ENCODE results near the gene ADD1. TPM values are rescaled to one million over a fixed set of nuclear protein-coding genes. Genes with fewer than 3 reads are reported as not detected.

Gene ADD1
- total and polyA plus RNA-seq, 2 donors (not counting 1 experiment from before 2014, with no cell fraction given): 302 to 383 TPM

DNA sequence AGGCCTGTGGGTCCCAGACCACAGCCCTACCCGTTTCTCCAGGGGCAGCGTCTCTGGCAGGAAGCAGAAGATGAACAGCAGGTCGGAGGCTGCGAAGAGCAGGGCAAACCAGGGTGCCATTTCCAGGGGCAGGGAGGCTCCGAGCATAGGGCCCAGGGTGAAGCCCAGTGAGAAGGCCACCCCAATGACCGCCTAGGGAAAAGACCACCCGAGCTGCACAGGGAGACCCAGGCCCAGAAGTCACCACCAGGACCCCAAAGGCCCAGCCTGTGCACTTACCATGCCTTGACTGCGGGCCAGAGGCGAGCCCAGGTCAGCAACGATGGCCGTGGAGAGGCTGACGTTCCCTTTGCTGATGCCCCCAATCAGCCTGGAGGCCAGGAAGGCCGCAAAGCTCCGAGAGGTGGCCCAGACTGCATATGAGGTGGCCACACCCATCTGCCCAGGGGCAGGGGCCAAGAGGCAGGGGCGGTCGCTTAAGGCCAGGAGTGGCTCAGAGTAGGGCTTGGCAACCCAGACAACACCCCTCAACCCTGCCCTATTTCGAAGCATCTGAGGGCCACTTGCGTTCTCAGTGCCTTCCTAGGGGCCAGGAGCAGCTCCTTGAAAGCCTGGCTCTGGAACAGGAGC, 88.8 kb downstream of the ADD1 start:
- Mint-ChIP-seq H3K4me1 (peaks cover 49% of the 10 kb centered on the region), H3K9me3 (ENCODE audit: insufficient read depth) (no peaks in the 10 kb centered on the region), H3K4me3 (peak overlapping the region; percentile 93), H3K27me3 (no peaks in the 10 kb centered on the region), H3K27ac (peak overlapping the region; percentile 96)
- Histone ChIP-seq H3K36me3 (replicated peaks in 1 of 2; ENCODE audit: control extremely low read depth in 1 of 2, control insufficient read depth in 1 of 2, extremely low read depth in 1 of 2, insufficient read depth in 2 of 2, low read length in 1 of 2) (peaks cover 0 to 41% of the 10 kb centered on the region in 2 experiments), H3K4me2 (replicated peaks; ENCODE audit: low read depth, low read length, poor library complexity, severe bottlenecking) (peak overlapping the region; percentile 79), H3K9ac (ENCODE audit: low read length) (peak overlapping the region; percentile 35), H3K9me3 (ENCODE audit: control extremely low read depth in 1 of 3, control insufficient read depth in 2 of 3, insufficient read depth in 1 of 3, low read length in 2 of 3) (no peaks in the 10 kb centered on the region), H3K4me1 (ENCODE audit: control insufficient read depth in 2 of 2, insufficient read depth in 2 of 2, low read length in 2 of 2) (peaks cover 39 to 62% of the 10 kb centered on the region in 2 donors), H2AFZ (ENCODE audit: insufficient read depth, low read depth, low read length, poor library complexity, severe bottlenecking) (no peak overlapping the region), H3K79me2 (ENCODE audit: control insufficient read depth, insufficient read depth, low read length) (peaks cover 21% of the 10 kb centered on the region), H3K4me3 (ENCODE audit: control extremely low read depth in 1 of 5, extremely low read depth in 1 of 5, insufficient read depth in 1 of 5, low read depth in 2 of 5, low read length in 4 of 5) (peak overlapping the region in 3 of 5 experiments; percentile 11 to 29 (median 15)), H3K27me3 (replicated peaks in 1 of 4; ENCODE audit: control extremely low read depth in 1 of 4, control insufficient read depth in 3 of 4, insufficient read depth in 4 of 4, low read length in 3 of 4) (no peaks in the 10 kb centered on the region), H3K27ac (ENCODE audit: low read length in 2 of 2) (peak overlapping the region; percentile 86 to 92), H4K20me1 (ENCODE audit: control insufficient read depth, insufficient read depth, low read length, poor library complexity, severe bottlenecking) (peaks cover 61% of the 10 kb centered on the region)
- ChIA-PET CTCF (interaction anchor here (0.8 to 1.8 kb wide), 5 partner anchors 11 to 169 kb away, joined by 3 to 5 read pairs (median 4); no protein-coding TSS in a partner anchor), POLR2A (no interaction called here)
- intact Hi-C loops (cut with micrococcal nuclease): loop anchor here (2.0 to 10.0 kb wide), 6 partner anchors 14 to 448 kb away; no protein-coding TSS in a partner anchor
- no peak for TF ChIP-seq CTCF (IDR thresholded peaks at IDR 0.05)
- TF ChIP-seq EZH2 (IDR thresholded peaks at IDR 0.05; ENCODE audit: borderline replicate concordance, insufficient read depth, low read depth, low read length, poor library complexity, severe bottlenecking): no peak
- peak; percentile 0 for ATAC-seq (ENCODE audit: low read depth)
- DNase-seq: peak; percentile 55
- WGBS (ENCODE audit: insufficient coverage): 73% methylated on average over 18 of the region's 18 CpGs
